Body of pancreas (tissue), 4 donors: ENCODE data around the gene CEP89. TPM values are rescaled to one million over a fixed set of nuclear protein-coding genes. Genes with fewer than 3 reads are reported as not detected.

ENCODE experiments used
- ATAC-seq: fragments of 150-250 bp; one replicate; pipeline ENCODE4 v1.9.1; 2016
- DNase-seq, 4 donors: peaks; one replicate each; pipeline ENCODE4 v3.0.0-alpha.2; 2019
- H3K27ac ChIP-seq, 4 donors: fragments of 200-600 bp; sonication (generic); 1 replicate in 3 of 4; 2 replicates in 1 of 4; pipeline versions ENCODE4 v1.5.1 to v1.6.1; 2016 to 2019; ENCODE audit warnings: mild to moderate bottlenecking in 1 of 4, mixed read lengths in 1 of 4, moderate library complexity in 1 of 4
- H3K27me3 ChIP-seq, 2 donors: fragments of 200-600 bp; sonication (generic); one replicate each; pipeline ENCODE4 v1.6.0; 2016; ENCODE audit warnings: mild to moderate bottlenecking in 1 of 2
- H3K36me3 ChIP-seq, 2 donors: fragments of 200-600 bp; sonication (generic); replicated peaks in 1 of 2; 2 replicates each; pipeline ENCODE4 v1.5.1; 2016; ENCODE audit warnings: low read depth in 2 of 2; ENCODE audit not compliant: insufficient read depth in 1 of 2
- H3K4me1 ChIP-seq: fragments of 200-600 bp; sonication (generic); one replicate; pipeline ENCODE4 v1.6.0; 2016
- H3K4me3 ChIP-seq, 2 donors: fragments of 200-600 bp; sonication (generic); 1 replicate in 1 of 2; 2 replicates in 1 of 2; pipeline ENCODE4 v1.5.1; 2016 to 2019
- H3K9me3 ChIP-seq, 3 donors: fragments of 200-600 bp; sonication (generic); 1 replicate in 2 of 3; 2 replicates in 1 of 3; pipeline ENCODE4 v1.5.1; 2016
- POLR2A ChIP-seq, 3 donors: fragments of 450-650 bp; IDR thresholded peaks; one replicate each; pipeline ENCODE4 v1.6.1; 2016; ENCODE audit warnings: antibody characterized with exemption in 3 of 3, mild to moderate bottlenecking in 2 of 3
- WGBS, 2 donors: methylation state at CpG; one replicate each; pipeline ENCODE4 v1.1.5; 2017; 5-methylcytosine and 5-hydroxymethylcytosine counted together
- intact Hi-C: fragments of 100-400 bp; cut with DNase I; formaldehyde crosslinking; loops from one replicate; pipeline ENCODE4 v1.15.1; 2023
- total RNA-seq, 2 donors: library from RNA; depleted of rRNA; stranded (reverse); fragments of >200 nt; gene quantifications; one replicate each; pipeline ENCODE4 v1.1.0, GENCODE V29; 2016
- TF ChIP-seq, protein P1 (sequence below), 7 experiments: fragments of 450-650 bp in 4 of 7; fragments of 200-600 bp in 3 of 7; sonication (generic) in 3 of 7; IDR thresholded peaks; one replicate each; pipeline ENCODE4 v1.5.1; 2016 to 2019; ENCODE audit warnings: antibody characterized with exemption in 7 of 7

CEP89 gene
- total RNA-seq, 2 donors from 2014 or later: 7.8 to 8.6 TPM

DNA sequence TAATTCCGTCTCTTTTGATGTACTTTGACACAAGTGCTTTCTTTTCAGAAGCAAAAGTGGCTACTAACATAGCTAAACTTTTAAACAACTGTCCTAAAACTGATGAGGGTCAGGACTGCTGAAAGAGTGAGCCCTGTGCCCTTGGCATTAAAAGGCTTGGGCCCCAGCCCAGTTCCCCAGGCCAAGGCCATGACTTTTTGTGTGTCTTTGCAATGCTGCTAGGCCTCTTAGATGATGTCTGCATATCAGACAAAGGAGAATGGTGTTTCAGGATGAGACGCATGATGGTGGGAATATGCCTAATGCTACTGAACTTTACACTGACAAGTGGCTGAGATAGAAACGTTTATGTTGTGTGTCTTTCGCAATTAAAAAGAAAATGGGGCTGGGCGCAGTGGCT lies 140.1 kb downstream of the CEP89 start:
- Histone ChIP-seq H3K4me3 (no peak overlapping the region), H3K27me3 (no peaks in the 10 kb centered on the region), H3K36me3 (no peaks in the 10 kb centered on the region), H3K4me1 (no peaks in the 10 kb centered on the region), H3K9me3 (no peaks in the 10 kb centered on the region), H3K27ac (no peak overlapping the region)
- intact Hi-C loops: no loop called here
- TF ChIP-seq POLR2A (IDR thresholded peaks at IDR 0.05): no peak
- TF ChIP-seq, protein P1, sequence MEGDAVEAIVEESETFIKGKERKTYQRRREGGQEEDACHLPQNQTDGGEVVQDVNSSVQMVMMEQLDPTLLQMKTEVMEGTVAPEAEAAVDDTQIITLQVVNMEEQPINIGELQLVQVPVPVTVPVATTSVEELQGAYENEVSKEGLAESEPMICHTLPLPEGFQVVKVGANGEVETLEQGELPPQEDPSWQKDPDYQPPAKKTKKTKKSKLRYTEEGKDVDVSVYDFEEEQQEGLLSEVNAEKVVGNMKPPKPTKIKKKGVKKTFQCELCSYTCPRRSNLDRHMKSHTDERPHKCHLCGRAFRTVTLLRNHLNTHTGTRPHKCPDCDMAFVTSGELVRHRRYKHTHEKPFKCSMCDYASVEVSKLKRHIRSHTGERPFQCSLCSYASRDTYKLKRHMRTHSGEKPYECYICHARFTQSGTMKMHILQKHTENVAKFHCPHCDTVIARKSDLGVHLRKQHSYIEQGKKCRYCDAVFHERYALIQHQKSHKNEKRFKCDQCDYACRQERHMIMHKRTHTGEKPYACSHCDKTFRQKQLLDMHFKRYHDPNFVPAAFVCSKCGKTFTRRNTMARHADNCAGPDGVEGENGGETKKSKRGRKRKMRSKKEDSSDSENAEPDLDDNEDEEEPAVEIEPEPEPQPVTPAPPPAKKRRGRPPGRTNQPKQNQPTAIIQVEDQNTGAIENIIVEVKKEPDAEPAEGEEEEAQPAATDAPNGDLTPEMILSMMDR (IDR thresholded peaks at IDR 0.05): no peak
- ATAC-seq (no peak), DNase-seq (no peak)
- WGBS, 2 donors: 67 to 79% methylated on average over 5 of the region's 5 CpGs

DNA sequence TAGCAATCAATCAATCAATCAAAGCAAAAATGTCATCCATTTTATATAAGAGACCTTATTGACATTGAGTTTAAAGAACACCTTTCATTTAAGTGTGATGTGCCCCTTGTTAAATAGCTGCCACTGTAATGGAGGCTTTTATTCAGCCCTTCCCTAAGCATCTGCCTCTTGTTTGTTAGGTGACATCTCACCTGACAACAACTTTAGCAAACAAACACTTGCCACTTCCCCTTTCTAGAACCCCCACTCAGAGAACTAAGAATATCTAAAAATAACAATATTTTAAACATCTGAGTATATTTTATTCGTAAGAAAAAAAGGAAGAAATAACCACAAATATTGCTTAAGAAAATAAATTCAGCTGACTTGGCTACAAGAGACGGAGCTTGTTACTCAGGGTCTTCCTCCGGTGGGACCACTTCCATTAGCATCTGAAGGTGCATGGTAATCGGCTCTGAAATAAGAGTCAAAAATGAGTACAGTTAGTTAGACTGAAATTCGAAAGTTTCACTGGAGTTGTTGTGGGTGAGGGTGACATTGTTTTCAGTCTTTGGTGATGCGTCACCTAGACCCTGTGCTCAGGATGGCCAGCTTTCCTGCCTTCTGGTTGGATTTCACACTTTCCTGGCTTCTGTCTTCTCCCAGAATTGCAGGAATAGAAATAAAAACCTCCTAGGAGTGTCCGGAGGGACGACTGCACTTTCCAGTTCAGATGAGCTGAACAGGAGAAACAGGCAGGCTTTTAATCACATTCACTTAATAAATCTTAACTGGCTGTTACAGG lies 141.3 kb downstream of the CEP89 start:
- no peak overlapping the region for H3K27ac ChIP-seq
- DNase-seq (no peak), ATAC-seq (no peak)
- no peak for TF ChIP-seq POLR2A (IDR thresholded peaks at IDR 0.05)
- TF ChIP-seq, protein P1 (IDR thresholded peaks at IDR 0.05): no peak
- WGBS, 2 donors: 83 to 92% methylated on average over 8 of the region's 8 CpGs
- H3K4me3 ChIP-seq: no peak overlapping the region
- H3K36me3 ChIP-seq: no peaks in the 10 kb centered on the region
- H3K27me3 ChIP-seq: no peaks in the 10 kb centered on the region
- H3K9me3 ChIP-seq: no peaks in the 10 kb centered on the region
- no peaks in the 10 kb centered on the region for H3K4me1 ChIP-seq
- intact Hi-C loops: no loop called here

DNA sequence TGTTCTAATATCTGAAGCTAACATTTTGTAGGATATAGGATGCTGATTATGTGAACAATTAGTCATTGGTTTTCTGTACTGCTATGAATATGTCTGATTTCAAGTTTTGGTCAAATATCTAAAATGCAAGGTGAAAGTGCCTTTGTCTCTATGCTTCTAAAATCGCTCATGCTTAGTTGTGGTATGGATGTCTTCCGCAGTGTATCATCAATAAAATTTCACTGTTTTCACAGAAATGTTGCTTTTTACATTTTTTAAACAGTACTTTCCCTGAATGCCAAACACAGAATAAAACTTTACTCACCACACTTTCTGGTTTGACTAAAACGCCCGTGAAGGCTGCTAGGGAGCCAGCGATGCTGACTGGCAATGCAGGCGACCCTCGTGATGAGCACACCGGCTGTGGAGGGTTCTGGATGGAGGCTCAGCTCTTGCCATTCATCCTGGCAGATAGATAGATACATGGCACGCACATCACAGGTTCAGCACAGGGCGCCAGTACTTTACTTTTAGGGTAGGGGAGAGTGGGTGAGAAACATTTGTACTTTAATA lies 142.3 kb downstream of the CEP89 start:
- H3K36me3 ChIP-seq: no peaks in the 10 kb centered on the region
- intact Hi-C loops: no loop called here
- no peak overlapping the region for H3K4me3 ChIP-seq
- no peaks in the 10 kb centered on the region for H3K9me3 ChIP-seq
- ATAC-seq (no peak), DNase-seq (no peak)
- TF ChIP-seq, protein P1 (IDR thresholded peaks at IDR 0.05): no peak
- no peak for TF ChIP-seq POLR2A (IDR thresholded peaks at IDR 0.05)
- WGBS, 2 donors: 84 to 86% methylated on average over 10 of the region's 10 CpGs
- no peak overlapping the region for H3K27ac ChIP-seq
- H3K27me3 ChIP-seq: no peaks in the 10 kb centered on the region
- H3K4me1 ChIP-seq: no peaks in the 10 kb centered on the region

DNA sequence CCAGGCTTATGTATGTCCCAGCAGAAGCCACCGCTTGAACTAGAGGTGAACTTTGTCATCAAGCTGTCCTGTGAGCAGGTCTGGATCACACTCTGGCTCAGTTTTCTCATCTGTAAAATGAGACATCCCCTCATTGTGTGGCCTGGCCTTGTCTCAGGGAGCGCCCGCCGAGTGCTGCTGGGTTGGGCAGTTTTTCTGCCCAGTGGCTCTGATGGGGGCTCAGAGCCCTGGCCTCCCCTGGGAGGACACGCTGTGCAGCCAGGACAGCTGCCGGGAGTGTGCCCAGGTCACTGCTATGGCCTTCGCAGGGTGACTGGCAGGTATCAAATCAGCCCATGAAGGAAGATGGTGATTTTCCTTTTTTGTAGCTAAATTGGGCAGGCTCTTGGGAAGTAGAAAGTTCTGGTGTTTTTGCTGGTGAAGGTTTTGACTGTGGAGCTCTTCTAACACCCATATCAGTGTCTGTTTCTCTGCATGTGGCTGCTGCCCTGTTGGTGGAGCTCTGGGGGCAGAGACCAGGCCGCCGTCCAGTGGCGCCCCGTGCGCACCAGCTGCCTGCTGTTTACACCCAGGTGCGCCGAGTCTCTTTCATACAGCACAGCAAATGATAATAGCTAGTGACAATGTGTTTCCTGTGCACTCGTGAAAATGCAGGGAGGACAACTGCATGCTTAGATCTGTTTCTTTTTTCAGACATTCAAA lies 143.0 kb downstream of the CEP89 start:
- Histone ChIP-seq H3K4me3 (no peak overlapping the region), H3K27me3 (no peaks in the 10 kb centered on the region), H3K36me3 (no peaks in the 10 kb centered on the region), H3K27ac (no peak overlapping the region), H3K4me1 (no peaks in the 10 kb centered on the region), H3K9me3 (no peaks in the 10 kb centered on the region)
- no peak for DNase-seq
- WGBS, 2 donors: 92 to 93% methylated on average over 11 to 15 of the region's 15 CpGs
- intact Hi-C loops: no loop called here
- ATAC-seq: no peak
- TF ChIP-seq, protein P1 (IDR thresholded peaks at IDR 0.05): no peak
- TF ChIP-seq POLR2A (IDR thresholded peaks at IDR 0.05): no peak
